Measurements from ENCODE around the gene DALRD3. TPM values are rescaled to one million over a fixed set of nuclear protein-coding genes. Genes with fewer than 3 reads are reported as not detected.

Gene DALRD3
- total RNA-seq, 1 donor from 2014 or later = 28.2 TPM

- peaks cover 11% of the 10 kb centered on the region for H3K36me3 Mint-ChIP-seq (ENCODE audit: low read depth)
Observed at GRCh38 chr3:49016414-49017228, 1.8 kb downstream of the DALRD3 start.

GRCh38 chr3:49015765-49016164 is 2.6 kb downstream of the DALRD3 start:
- Mint-ChIP-seq H3K9me3 (no peaks in the 10 kb centered on the region), H3K4me3 (peak overlapping the region; percentile 90), H3K27me3 (ENCODE audit: low read depth) (peaks cover 3% of the 10 kb centered on the region), H3K4me1 (peaks cover 21% of the 10 kb centered on the region), H3K36me3 (ENCODE audit: low read depth) (peaks cover 8% of the 10 kb centered on the region), H3K27ac (ENCODE audit: unreplicated experiment) (no peak overlapping the region)
- no peak for DNase-seq (ENCODE audit: low read depth, low spot score)
- TF ChIP-seq CTCF (conservative IDR thresholded peaks at IDR 0.05) = no peak

More at GRCh38 chr3:49016414-49017228, 1.8 kb downstream of the DALRD3 start:
- no peaks in the 10 kb centered on the region for H3K9me3 Mint-ChIP-seq
- H3K4me3 Mint-ChIP-seq = peak overlapping the region; percentile 90
- no peak for DNase-seq (ENCODE audit: low read depth, low spot score)
- no peak for TF ChIP-seq CTCF (conservative IDR thresholded peaks at IDR 0.05)
- H3K27ac Mint-ChIP-seq (ENCODE audit: unreplicated experiment) = no peak overlapping the region
- peaks cover 6% of the 10 kb centered on the region for H3K27me3 Mint-ChIP-seq (ENCODE audit: low read depth)
- peaks cover 26% of the 10 kb centered on the region for H3K4me1 Mint-ChIP-seq

GRCh38 chr3:49015072-49015471 is 3.3 kb downstream of the DALRD3 start:
- no peak overlapping the region for H3K27ac Mint-ChIP-seq (ENCODE audit: unreplicated experiment)
- H3K4me3 Mint-ChIP-seq = peak overlapping the region; percentile 90
- no peak for DNase-seq (ENCODE audit: low read depth, low spot score)
- H3K36me3 Mint-ChIP-seq (ENCODE audit: low read depth) = peaks cover 8% of the 10 kb centered on the region
- TF ChIP-seq CTCF (conservative IDR thresholded peaks at IDR 0.05) = no peak
- peaks cover 3% of the 10 kb centered on the region for H3K27me3 Mint-ChIP-seq (ENCODE audit: low read depth)
- H3K4me1 Mint-ChIP-seq = peaks cover 18% of the 10 kb centered on the region
- H3K9me3 Mint-ChIP-seq = no peaks in the 10 kb centered on the region

- peak overlapping the region; percentile 74 for H3K4me3 Mint-ChIP-seq
- H3K27ac Mint-ChIP-seq (ENCODE audit: unreplicated experiment) = no peak overlapping the region
- peaks cover 17% of the 10 kb centered on the region for H3K4me1 Mint-ChIP-seq
- H3K27me3 Mint-ChIP-seq (ENCODE audit: low read depth) = peaks cover 3% of the 10 kb centered on the region
- no peaks in the 10 kb centered on the region for H3K9me3 Mint-ChIP-seq
- DNase-seq (ENCODE audit: low read depth, low spot score) = peak; percentile 52
- peak; percentile 65 for TF ChIP-seq CTCF (conservative IDR thresholded peaks at IDR 0.05)
- H3K36me3 Mint-ChIP-seq (ENCODE audit: low read depth) = peaks cover 8% of the 10 kb centered on the region
Observed at GRCh38 chr3:49013738-49014660, 4.4 kb downstream of the DALRD3 start.

GRCh38 chr3:49013113-49013737 is 5.2 kb downstream of the DALRD3 start:
- H3K9me3 Mint-ChIP-seq = no peaks in the 10 kb centered on the region
- DNase-seq (ENCODE audit: low read depth, low spot score) = no peak
- no peak overlapping the region for H3K27ac Mint-ChIP-seq (ENCODE audit: unreplicated experiment)
- H3K4me1 Mint-ChIP-seq = peaks cover 17% of the 10 kb centered on the region
- no peak for TF ChIP-seq CTCF (conservative IDR thresholded peaks at IDR 0.05)
- peaks cover 9% of the 10 kb centered on the region for H3K36me3 Mint-ChIP-seq (ENCODE audit: low read depth)
- H3K4me3 Mint-ChIP-seq = peak overlapping the region; percentile 74
- no peaks in the 10 kb centered on the region for H3K27me3 Mint-ChIP-seq (ENCODE audit: low read depth)
